Fibroblast of mammary gland (primary cell): ENCODE measurements around the gene CMTM7.

ENCODE experiments used
- DNase-seq: peaks from one replicate; pipeline ENCODE4 v3.0.0-alpha.2; 2010; ENCODE audit warnings: low read depth
- H3K4me3 ChIP-seq: 2 replicates; pipeline ENCODE4 v1.5.1; 2011; ENCODE audit warnings: low read depth, mild to moderate bottlenecking, low read length, moderate library complexity; ENCODE audit not compliant: control insufficient read depth
- CTCF ChIP-seq: conservative IDR thresholded peaks from 2 replicates; pipeline ENCODE4 v1.5.1; 2011; ENCODE audit warnings: low read depth, low read length, inconsistent platforms; ENCODE audit not compliant: control insufficient read depth, insufficient read depth

The CMTM7 gene

GRCh38 chr3:32395496-32395895 is 3.8 kb downstream of the CMTM7 start:
- DNase-seq, result peak; percentile 26
- TF ChIP-seq CTCF, result no peak
- H3K4me3 ChIP-seq, result no peak overlapping the region

- no peak for TF ChIP-seq CTCF
- H3K4me3 ChIP-seq, result no peak overlapping the region
- no peak for DNase-seq
Observed at GRCh38 chr3:32397941-32398340, 6.3 kb downstream of the CMTM7 start.

GRCh38 chr3:32398531-32398930 is 6.9 kb downstream of the CMTM7 start:
- TF ChIP-seq CTCF, result no peak
- H3K4me3 ChIP-seq, result no peak overlapping the region
- DNase-seq, result no peak

- peak; percentile 72 for DNase-seq
- TF ChIP-seq CTCF, result peak; percentile 73
- H3K4me3 ChIP-seq, result no peak overlapping the region
Observed at GRCh38 chr3:32399030-32399620, 7.5 kb downstream of the CMTM7 start.

- TF ChIP-seq CTCF, result no peak
- peak overlapping the region; percentile 45 for H3K4me3 ChIP-seq
- no peak for DNase-seq
Observed at GRCh38 chr3:32401126-32401525, 9.5 kb downstream of the CMTM7 start.

GRCh38 chr3:32401556-32402081 is 10.0 kb downstream of the CMTM7 start:
- peak overlapping the region; percentile 45 for H3K4me3 ChIP-seq
- peak; percentile 67 for DNase-seq
- TF ChIP-seq CTCF, result no peak
